Upper lobe of left lung (tissue), 4 donors: Measurements from ENCODE around the gene CACNA2D4.

ENCODE experiments used
- EP300 ChIP-seq, 4 donors: sonication (generic); formaldehyde crosslinking; IDR thresholded peaks; one replicate each; pipeline ENCODE4 v1.5.1; 2017; ENCODE audit warnings: antibody characterized with exemption in 4 of 4, control low read depth in 2 of 4
- POLR2A ChIP-seq, 4 donors: fragments of 450-650 bp; IDR thresholded peaks; one replicate each; pipeline ENCODE4 v1.5.1; 2016 to 2017; ENCODE audit warnings: antibody characterized with exemption in 4 of 4, mild to moderate bottlenecking in 2 of 4

DNA sequence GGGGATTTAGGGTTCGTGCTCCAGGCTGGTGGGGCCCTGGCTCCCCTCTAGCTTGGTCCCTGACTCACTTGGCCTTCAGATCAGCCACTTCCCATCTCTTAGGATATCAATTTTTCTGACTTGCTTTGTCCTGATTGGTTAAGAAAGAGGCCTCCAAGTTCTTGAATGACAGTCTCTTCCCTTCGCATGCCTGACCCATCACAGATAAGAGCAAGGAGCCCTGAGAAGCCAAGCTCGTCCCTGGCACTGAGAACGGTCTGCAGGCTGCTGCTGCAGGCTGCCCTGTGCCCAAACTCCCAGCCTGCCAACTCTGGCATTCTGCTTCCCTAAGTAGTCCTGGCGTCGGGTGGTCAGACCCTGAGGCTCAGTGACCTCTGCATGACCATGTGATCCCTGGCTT lies 98.9 kb downstream of the CACNA2D4 start:
- TF ChIP-seq EP300 (IDR thresholded peaks at IDR 0.05) (no peak), POLR2A (IDR thresholded peaks at IDR 0.05) (no peak)
